ENCODE data around the gene L3MBTL4. TPM values are rescaled to one million over a fixed set of nuclear protein-coding genes. Genes with fewer than 3 reads are reported as not detected.

L3MBTL4 gene
- total RNA-seq, 1 experiment from 2014 or later, result not detected

DNA sequence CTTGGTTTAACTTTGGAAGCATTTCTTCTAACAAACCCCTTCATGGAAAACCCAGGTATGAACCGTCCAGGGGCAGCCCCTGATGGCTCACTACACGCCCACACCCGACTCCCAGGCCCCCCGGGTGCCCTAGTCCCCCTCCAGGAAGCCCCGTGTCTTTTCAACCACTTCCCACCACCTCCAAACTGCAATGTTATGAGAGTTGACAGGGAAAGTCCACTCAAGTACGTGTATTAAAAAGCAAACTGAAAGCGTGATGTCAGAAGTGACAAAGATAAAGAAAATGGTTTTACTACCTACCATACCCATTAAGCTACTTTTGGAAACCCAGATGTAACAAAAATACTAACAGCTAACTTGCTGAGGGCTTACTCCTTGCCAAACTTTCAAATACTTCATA lies 51.5 kb downstream of the L3MBTL4 start:
- intact Hi-C loops (cut with micrococcal nuclease; ENCODE audit: unreplicated experiment), result no loop called here

DNA sequence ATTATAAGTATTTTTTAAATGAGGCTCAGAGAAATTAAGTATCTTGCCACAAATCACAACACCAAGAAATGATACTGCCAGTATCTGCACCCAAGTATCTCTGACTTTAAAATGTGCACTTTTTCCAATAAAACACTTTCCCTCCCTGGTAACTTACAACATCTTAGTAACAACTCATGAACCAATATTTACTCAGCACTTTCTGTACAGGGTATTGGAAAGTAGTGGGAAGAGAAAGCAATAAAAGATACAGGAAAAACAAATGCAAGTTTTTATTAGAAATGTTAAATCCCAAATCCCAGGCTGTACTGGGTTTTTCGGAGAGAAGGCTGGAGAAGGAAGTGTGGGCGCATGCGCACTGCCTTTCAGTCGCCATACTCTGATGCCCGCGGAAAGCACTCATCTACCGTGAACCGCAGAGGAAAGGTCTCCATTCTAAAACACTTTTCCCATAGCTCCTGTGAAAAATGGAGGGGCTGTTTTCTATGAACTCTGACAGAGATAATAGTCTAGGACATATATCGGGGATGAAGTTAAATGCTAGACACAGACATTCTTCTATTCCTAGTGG lies 52.1 kb downstream of the L3MBTL4 start:
- Histone ChIP-seq H3K27me3 (replicated peaks; ENCODE audit: insufficient read depth, low read depth, low read length, poor library complexity) (no peaks in the 10 kb centered on the region), H3K4me1 (ENCODE audit: insufficient read depth, low read length, poor library complexity, severe bottlenecking) (no peaks in the 10 kb centered on the region), H3K36me3 (ENCODE audit: insufficient read depth, low read length, poor library complexity, severe bottlenecking) (no peaks in the 10 kb centered on the region), H3K27ac (ENCODE audit: low read depth, low read length, poor library complexity, severe bottlenecking) (no peak overlapping the region), H3K9me3 (ENCODE audit: low read depth, low read length, poor library complexity, severe bottlenecking) (peaks cover 56% of the 10 kb centered on the region), H3K4me3 (ENCODE audit: low read depth, low read length, poor library complexity, severe bottlenecking) (no peak overlapping the region)
- DNase-seq (ENCODE audit: low spot score), result no peak
- POLR2A ChIA-PET (ENCODE audit: low non-redundant PET), result no interaction called here
- no peak for TF ChIP-seq EZH2 (IDR thresholded peaks at IDR 0.05; ENCODE audit: borderline replicate concordance, low read depth, low read length, poor library complexity, severe bottlenecking)
- TF ChIP-seq, protein P1, sequence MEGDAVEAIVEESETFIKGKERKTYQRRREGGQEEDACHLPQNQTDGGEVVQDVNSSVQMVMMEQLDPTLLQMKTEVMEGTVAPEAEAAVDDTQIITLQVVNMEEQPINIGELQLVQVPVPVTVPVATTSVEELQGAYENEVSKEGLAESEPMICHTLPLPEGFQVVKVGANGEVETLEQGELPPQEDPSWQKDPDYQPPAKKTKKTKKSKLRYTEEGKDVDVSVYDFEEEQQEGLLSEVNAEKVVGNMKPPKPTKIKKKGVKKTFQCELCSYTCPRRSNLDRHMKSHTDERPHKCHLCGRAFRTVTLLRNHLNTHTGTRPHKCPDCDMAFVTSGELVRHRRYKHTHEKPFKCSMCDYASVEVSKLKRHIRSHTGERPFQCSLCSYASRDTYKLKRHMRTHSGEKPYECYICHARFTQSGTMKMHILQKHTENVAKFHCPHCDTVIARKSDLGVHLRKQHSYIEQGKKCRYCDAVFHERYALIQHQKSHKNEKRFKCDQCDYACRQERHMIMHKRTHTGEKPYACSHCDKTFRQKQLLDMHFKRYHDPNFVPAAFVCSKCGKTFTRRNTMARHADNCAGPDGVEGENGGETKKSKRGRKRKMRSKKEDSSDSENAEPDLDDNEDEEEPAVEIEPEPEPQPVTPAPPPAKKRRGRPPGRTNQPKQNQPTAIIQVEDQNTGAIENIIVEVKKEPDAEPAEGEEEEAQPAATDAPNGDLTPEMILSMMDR (conservative IDR thresholded peaks at IDR 0.05; ENCODE audit: low read depth, low read length), result no peak
- BruUV-seq (replicated peaks), result no TSS peak
- CTCF ChIA-PET, result no interaction called here
- intact Hi-C loops (cut with micrococcal nuclease; ENCODE audit: unreplicated experiment), result no loop called here

More for the DNA sequence above, 51.5 kb downstream of the L3MBTL4 start:
- no peak for DNase-seq (ENCODE audit: low spot score)
- Histone ChIP-seq H3K9me3 (ENCODE audit: low read depth, low read length, poor library complexity, severe bottlenecking) (peaks cover 54% of the 10 kb centered on the region), H3K27me3 (replicated peaks; ENCODE audit: insufficient read depth, low read depth, low read length, poor library complexity) (no peaks in the 10 kb centered on the region), H3K27ac (ENCODE audit: low read depth, low read length, poor library complexity, severe bottlenecking) (no peak overlapping the region), H3K4me3 (ENCODE audit: low read depth, low read length, poor library complexity, severe bottlenecking) (no peak overlapping the region), H3K36me3 (ENCODE audit: insufficient read depth, low read length, poor library complexity, severe bottlenecking) (no peaks in the 10 kb centered on the region), H3K4me1 (ENCODE audit: insufficient read depth, low read length, poor library complexity, severe bottlenecking) (no peaks in the 10 kb centered on the region)
- no peak for TF ChIP-seq EZH2 (IDR thresholded peaks at IDR 0.05; ENCODE audit: borderline replicate concordance, low read depth, low read length, poor library complexity, severe bottlenecking)
- TF ChIP-seq, protein P1 (conservative IDR thresholded peaks at IDR 0.05; ENCODE audit: low read depth, low read length), result no peak
- ChIA-PET POLR2A (ENCODE audit: low non-redundant PET) (no interaction called here), CTCF (no interaction called here)
- no TSS peak for BruUV-seq (replicated peaks)

DNA sequence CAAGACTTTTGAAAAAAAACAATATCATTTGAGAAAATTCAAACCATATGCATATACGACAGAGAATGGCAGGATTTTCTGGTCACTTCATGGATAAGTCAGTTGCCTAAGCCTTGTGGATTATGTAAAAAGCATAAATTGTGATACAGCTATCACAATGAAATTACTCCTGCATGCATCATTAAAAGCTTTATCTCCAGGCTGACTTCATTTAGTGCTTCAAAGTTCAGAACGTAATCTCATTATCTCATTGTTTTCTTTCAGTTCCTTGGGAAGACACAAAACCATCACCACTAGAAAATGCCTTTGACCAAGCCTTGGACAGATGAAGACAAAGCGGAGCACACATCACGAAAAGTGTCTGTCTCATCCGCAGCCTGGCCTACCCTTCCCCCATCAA lies 57.0 kb downstream of the L3MBTL4 start:
- DNase-seq (ENCODE audit: low spot score), result no peak
- no TSS peak for BruUV-seq (replicated peaks)
- intact Hi-C loops (cut with micrococcal nuclease; ENCODE audit: unreplicated experiment), result no loop called here
- Histone ChIP-seq H3K36me3 (ENCODE audit: insufficient read depth, low read length, poor library complexity, severe bottlenecking) (no peaks in the 10 kb centered on the region), H3K27ac (ENCODE audit: low read depth, low read length, poor library complexity, severe bottlenecking) (no peak overlapping the region), H3K4me3 (ENCODE audit: low read depth, low read length, poor library complexity, severe bottlenecking) (no peak overlapping the region), H3K4me1 (ENCODE audit: insufficient read depth, low read length, poor library complexity, severe bottlenecking) (no peaks in the 10 kb centered on the region), H3K27me3 (replicated peaks; ENCODE audit: insufficient read depth, low read depth, low read length, poor library complexity) (no peaks in the 10 kb centered on the region), H3K9me3 (ENCODE audit: low read depth, low read length, poor library complexity, severe bottlenecking) (peaks cover 43% of the 10 kb centered on the region)
- POLR2A ChIA-PET (ENCODE audit: low non-redundant PET), result no interaction called here
- CTCF ChIA-PET, result no interaction called here
- TF ChIP-seq EZH2 (IDR thresholded peaks at IDR 0.05; ENCODE audit: borderline replicate concordance, low read depth, low read length, poor library complexity, severe bottlenecking), result no peak
- TF ChIP-seq, protein P1 (conservative IDR thresholded peaks at IDR 0.05; ENCODE audit: low read depth, low read length), result no peak
